Skeletal muscle tissue (tissue), 4 donors: ENCODE data around the gene DLX2. TPM values are rescaled to one million over a fixed set of nuclear protein-coding genes. Genes with fewer than 3 reads are reported as not detected.

Experiments used
- H3K27ac ChIP-seq: one replicate; pipeline ENCODE4 v1.7.0; 2013; ENCODE audit warnings: mild to moderate bottlenecking, low read depth, low read length, inconsistent platforms
- H3K27me3 ChIP-seq, 3 donors: one replicate each; pipeline ENCODE4 v1.7.0; 2013; ENCODE audit warnings: low read length in 3 of 3; ENCODE audit not compliant: control insufficient read depth in 3 of 3, insufficient read depth in 3 of 3
- H3K36me3 ChIP-seq, 3 donors: one replicate each; pipeline ENCODE4 v1.7.0; 2013; ENCODE audit warnings: low read length in 3 of 3; ENCODE audit not compliant: control insufficient read depth in 3 of 3, insufficient read depth in 3 of 3
- H3K4me1 ChIP-seq, 3 donors: one replicate each; pipeline ENCODE4 v1.7.0; 2013; ENCODE audit warnings: low read length in 3 of 3, mild to moderate bottlenecking in 3 of 3; ENCODE audit not compliant: control insufficient read depth in 3 of 3, insufficient read depth in 3 of 3
- H3K4me3 ChIP-seq, 3 donors: one replicate each; pipeline ENCODE4 v1.7.0; 2013; ENCODE audit warnings: low read length in 3 of 3
- H3K9ac ChIP-seq, 3 donors: one replicate each; pipeline ENCODE4 v1.7.0; 2013; ENCODE audit warnings: low read length in 3 of 3, mild to moderate bottlenecking in 3 of 3, moderate library complexity in 2 of 3, low read depth in 1 of 3
- H3K9me3 ChIP-seq, 3 donors: one replicate each; pipeline ENCODE4 v1.7.0; 2013; ENCODE audit warnings: low read length in 3 of 3; ENCODE audit not compliant: control insufficient read depth in 3 of 3
- total RNA-seq: library from RNA; depleted of rRNA; stranded (reverse); fragments of >200 nt; gene quantifications from one replicate; pipeline ENCODE4 v1.2.3, GENCODE V29; 2014
- donor health status: Osteomylitis.

Gene DLX2
- total RNA-seq, 1 donor from 2014 or later: not detected

DNA sequence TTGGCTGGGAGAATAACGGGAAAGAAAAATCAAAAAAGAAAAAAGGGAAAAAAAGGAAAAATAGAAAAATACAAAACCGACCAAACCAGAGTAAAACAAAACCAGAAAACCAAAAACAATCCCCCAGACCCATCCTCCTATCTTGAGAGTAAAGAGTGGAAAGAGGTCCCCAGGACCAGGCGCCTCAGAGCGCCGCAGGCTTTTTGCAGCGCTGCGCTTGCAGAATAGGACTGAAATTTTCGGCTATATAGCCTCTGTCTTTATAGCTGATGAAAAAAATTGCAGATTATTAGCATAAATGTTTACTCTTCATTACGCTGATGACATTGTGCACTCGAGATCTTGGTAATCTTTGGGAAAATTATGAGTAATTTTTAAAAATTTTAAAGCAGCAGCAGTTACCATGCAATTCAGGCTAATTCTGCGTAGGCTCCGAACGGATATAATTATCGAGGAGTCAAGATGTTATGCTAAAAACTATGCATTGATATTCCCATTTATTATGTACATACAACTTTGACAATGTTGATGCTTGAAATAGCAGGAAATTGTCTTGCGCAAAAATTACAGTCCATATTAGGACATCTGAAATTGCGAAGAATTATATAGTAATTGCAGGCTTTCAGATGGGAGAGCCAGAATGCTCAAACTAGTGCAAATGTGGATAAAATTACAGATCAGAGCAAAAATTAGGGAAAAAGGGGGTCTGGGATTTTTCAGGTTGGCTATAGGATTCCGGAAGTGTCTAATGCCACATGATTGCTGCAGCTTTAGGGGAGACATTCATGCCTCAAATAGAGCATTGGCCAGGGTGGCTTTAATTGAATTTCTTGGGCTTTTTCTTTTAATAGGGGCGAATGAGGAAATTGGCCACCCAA, 9.0 kb downstream of the DLX2 start:
- Histone ChIP-seq H3K36me3 (no peaks in the 10 kb centered on the region), H3K27me3 (peaks cover 95 to 98% (median 97%) of the 10 kb centered on the region in 3 donors), H3K27ac (no peak overlapping the region), H3K4me3 (no peak overlapping the region), H3K9me3 (no peaks in the 10 kb centered on the region), H3K4me1 (peaks cover 20 to 36% (median 28%) of the 10 kb centered on the region in 3 donors), H3K9ac (no peak overlapping the region)

- Histone ChIP-seq H3K9ac (no peak overlapping the region), H3K4me3 (no peak overlapping the region), H3K27me3 (peaks cover 95 to 98% (median 97%) of the 10 kb centered on the region in 3 donors), H3K9me3 (no peaks in the 10 kb centered on the region), H3K36me3 (no peaks in the 10 kb centered on the region), H3K4me1 (peaks cover 19 to 32% (median 27%) of the 10 kb centered on the region in 3 donors), H3K27ac (no peak overlapping the region)
Observed at GRCh38 chr2:172092716-172093415, 9.8 kb downstream of the DLX2 start.

GRCh38 chr2:172091761-172092566, 10.7 kb downstream of the DLX2 start:
- Histone ChIP-seq H3K4me3 (no peak overlapping the region), H3K9me3 (no peaks in the 10 kb centered on the region), H3K4me1 (peaks cover 15 to 26% (median 26%) of the 10 kb centered on the region in 3 donors), H3K9ac (no peak overlapping the region), H3K27ac (no peak overlapping the region), H3K27me3 (peaks cover 95 to 98% (median 97%) of the 10 kb centered on the region in 3 donors), H3K36me3 (no peaks in the 10 kb centered on the region)

DNA sequence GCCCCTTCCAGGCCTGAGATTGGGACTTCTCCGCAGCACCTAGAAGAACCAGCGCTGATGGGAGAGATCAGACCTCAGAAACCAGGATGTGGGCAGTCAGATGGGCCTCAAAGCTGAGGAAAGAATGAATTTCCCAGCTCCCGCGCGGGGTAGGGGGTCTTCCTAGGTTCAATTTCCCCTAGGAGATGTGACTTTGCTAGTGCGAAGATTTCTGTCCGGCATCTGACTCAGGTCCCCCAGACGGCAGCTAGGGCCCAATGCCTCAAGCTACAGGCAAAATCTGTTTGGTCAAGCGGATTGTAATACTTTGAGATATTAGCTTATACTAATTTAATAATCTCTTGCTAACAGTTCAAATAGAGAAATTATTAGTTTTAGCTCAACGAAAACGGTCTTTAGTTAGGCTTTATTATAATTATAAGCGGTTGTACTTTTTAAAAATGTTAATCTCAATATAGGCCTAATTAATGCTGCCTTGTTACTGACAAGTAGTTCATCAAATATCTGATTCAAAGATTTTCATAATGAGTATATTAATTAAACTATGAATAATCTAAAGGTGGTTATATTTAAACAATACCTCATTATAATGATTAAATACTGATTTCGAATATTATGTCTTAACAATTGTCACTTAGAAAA, 11.6 kb downstream of the DLX2 start:
- H3K36me3 ChIP-seq: no peaks in the 10 kb centered on the region
- H3K27me3 ChIP-seq: peaks cover 95 to 98% (median 97%) of the 10 kb centered on the region in 3 donors
- no peak overlapping the region for H3K27ac ChIP-seq
- H3K9me3 ChIP-seq: no peaks in the 10 kb centered on the region
- no peak overlapping the region for H3K4me3 ChIP-seq
- no peak overlapping the region for H3K9ac ChIP-seq
- peaks cover 17 to 27% (median 25%) of the 10 kb centered on the region in 3 donors for H3K4me1 ChIP-seq

- H3K27me3 ChIP-seq: peaks cover 96 to 98% (median 97%) of the 10 kb centered on the region in 3 donors
- no peak overlapping the region for H3K9ac ChIP-seq
- no peaks in the 10 kb centered on the region for H3K9me3 ChIP-seq
- no peak overlapping the region for H3K27ac ChIP-seq
- peaks cover 18 to 25% (median 25%) of the 10 kb centered on the region in 3 donors for H3K4me1 ChIP-seq
- no peak overlapping the region for H3K4me3 ChIP-seq
- H3K36me3 ChIP-seq: no peaks in the 10 kb centered on the region
Observed at GRCh38 chr2:172090044-172090961, 12.4 kb downstream of the DLX2 start.

DNA sequence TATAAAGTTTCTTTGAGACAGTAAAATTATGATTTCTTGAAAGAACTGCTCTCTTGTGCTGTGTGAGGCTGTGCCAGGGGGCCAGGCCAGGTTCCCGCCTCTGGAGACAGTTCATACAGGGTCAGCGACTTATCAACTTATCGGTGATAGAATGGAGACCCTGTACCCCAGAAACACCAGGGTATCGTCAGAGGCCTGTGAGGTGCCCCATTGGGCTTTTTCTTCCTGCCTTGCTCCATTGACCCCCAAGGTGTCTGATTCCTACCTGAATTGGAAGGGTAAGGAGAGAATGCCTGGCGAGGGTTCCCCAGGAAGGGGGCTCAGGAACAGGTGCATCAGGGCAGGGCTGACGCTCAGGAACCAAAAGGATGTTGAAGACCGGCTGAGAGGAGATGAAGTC, 13.1 kb downstream of the DLX2 start:
- H3K4me3 ChIP-seq: no peak overlapping the region
- no peak overlapping the region for H3K27ac ChIP-seq
- H3K27me3 ChIP-seq: peaks cover 96 to 98% (median 97%) of the 10 kb centered on the region in 3 donors
- H3K36me3 ChIP-seq: no peaks in the 10 kb centered on the region
- no peaks in the 10 kb centered on the region for H3K9me3 ChIP-seq
- H3K9ac ChIP-seq: no peak overlapping the region
- peaks cover 19 to 24% (median 23%) of the 10 kb centered on the region in 3 donors for H3K4me1 ChIP-seq

DNA sequence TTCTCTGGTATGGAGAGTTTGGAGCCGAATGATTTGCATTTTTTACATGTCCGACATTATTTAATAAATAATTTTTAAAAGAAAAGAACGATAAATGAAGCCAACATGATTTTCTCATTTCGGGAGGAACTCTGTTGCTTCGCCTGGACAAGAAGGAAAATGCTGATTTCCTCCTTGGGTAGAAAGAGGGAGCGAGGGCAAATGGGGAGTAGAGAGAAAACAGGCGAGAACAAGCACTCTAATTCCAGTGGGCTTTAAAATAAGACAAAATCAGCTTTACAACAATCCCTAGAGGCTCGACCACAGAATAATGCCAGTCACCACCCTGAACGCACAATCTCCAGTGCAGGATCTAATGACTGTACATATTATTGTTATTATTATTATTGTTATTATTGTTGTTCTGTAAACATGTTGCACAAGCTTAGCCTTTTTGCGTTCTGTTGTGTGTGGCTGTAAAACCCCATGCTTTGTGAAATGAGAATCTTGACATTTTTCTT, 13.6 kb downstream of the DLX2 start:
- no peaks in the 10 kb centered on the region for H3K36me3 ChIP-seq
- peaks cover 97 to 98% (median 97%) of the 10 kb centered on the region in 3 donors for H3K27me3 ChIP-seq
- H3K9me3 ChIP-seq: no peaks in the 10 kb centered on the region
- no peak overlapping the region for H3K27ac ChIP-seq
- no peak overlapping the region for H3K9ac ChIP-seq
- H3K4me1 ChIP-seq: peaks cover 24 to 29% (median 28%) of the 10 kb centered on the region in 3 donors
- H3K4me3 ChIP-seq: no peak overlapping the region

DNA sequence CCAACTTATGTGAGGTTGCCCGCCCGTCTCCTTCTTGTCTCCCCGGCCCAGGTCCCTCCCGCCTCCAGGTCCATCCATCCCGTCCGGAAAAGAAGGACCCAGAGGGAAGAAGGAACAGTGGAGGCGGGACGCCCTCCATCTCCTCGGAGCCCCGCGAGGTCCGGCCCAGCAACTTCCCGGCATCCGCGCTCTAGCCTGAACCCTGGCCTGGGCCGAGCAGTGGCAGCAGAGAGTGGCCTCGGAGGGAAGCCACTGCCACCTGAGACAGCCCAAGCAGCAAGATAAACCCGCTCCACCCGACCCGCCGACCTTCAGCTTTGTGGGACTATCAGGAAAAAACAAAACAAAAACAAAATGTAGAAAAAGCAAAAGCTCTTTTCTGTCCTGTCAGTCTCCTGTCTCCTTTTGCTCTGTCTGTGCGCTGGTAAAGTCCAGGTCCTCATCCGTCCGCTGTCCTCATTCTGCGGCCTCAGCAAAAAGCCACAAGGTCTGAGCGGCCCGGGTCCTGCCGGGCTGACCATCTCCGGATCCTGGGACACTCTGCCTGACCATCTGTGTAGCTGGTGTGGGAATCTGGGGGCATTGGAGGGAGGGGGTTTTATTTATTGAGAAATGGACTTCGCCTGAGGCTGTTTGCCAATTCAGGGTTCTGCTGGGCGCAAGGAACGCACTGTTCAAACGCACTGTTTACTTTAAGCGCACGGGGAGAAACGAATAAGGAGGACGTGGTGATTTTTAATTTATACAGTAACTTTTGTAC, 14.3 kb downstream of the DLX2 start:
- Histone ChIP-seq H3K27me3 (peaks cover 97 to 98% (median 97%) of the 10 kb centered on the region in 3 donors), H3K27ac (no peak overlapping the region), H3K4me3 (no peak overlapping the region), H3K9ac (no peak overlapping the region), H3K36me3 (no peaks in the 10 kb centered on the region), H3K9me3 (peaks cover 0 to 4% (median 0%) of the 10 kb centered on the region in 3 donors), H3K4me1 (peaks cover 26 to 32% (median 29%) of the 10 kb centered on the region in 3 donors)
